Epidermal melanocyte (primary cell): ENCODE measurements around the gene FGF19.
"Not testable (repeated sequence)": the region's sequence is repeated elsewhere in the genome, so short reads cannot be mapped to it uniquely, and the experiment has no call there.

Experiments
- DNase-seq: peaks from one replicate; pipeline ENCODE4 v3.0.0; 2011; ENCODE audit warnings: low spot score; ENCODE audit not compliant: insufficient read length

The FGF19 gene

DNA sequence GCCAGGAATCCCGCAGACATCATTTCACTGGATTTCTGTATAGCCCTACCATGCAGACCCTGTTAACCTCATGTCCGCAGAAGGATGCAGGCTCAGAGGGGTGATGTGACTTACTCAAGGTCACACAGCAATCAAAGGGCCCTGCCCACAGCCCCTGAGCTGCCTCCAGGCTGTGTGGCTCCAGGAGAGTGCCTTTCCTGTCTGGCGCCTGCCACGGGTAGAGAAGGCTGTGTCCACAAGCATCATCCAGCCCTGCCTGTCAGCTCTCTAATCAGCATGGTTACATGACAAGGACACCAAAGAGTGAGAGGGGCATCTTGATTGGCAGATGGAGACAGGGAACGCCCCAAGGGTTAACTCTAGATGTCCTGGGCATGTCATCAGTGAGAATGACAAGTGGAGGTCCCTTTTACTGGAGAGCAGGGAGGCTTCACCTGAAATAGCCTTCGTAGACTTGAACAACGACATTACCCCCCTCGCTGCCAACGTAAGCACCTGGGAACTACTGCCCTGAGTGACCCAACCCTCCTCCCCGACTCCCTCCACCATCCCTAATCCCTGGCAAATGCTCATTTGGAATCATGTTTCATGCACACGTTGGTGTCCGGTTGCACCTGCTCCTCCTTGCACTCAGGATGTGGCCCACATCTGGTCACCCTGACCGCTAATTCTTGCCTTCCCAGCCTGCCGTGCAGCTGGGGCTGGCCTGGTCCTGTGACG lies 6.9 kb downstream of the FGF19 start:
- no peak for DNase-seq

DNA sequence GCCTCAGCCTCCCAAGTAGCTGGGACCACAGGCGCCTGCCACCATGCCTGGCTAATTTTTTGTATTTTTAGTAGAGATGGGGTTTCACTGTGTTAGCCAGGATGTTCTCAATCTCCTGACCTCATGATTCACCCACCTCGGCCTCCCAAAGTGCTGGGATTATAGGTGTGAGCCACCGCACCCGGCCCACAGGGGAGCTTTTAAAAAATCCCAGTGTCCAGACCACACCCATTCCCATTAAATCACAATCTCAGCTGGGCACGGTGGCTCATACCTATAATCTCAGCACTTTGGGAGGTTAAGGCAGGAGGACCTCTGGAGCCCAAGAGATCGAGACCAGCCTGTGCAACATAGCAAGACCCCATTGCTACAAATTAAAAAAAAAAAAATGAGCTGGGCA lies 7.8 kb downstream of the FGF19 start:
- DNase-seq: not testable (repeated sequence)

DNA sequence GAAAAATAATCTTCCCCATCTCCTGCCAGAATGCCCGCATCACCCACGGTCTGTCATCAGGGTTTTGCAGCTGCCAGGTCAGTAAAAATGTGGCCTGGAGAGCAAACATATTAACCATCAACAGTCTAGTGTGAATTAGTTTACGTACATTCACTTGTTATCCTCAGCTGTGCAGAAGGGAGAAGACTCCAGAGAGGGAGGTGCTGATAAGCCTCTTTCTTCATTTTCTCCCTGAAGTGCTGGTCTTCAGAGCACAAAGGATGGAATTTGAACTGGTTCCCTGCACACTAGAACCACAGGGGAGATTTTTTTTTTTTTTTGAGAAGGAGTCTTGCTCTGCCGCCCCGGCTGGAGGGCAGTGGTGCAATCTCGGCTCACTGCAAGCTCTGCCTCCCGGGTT lies 8.2 kb downstream of the FGF19 start:
- DNase-seq: no peak

DNA sequence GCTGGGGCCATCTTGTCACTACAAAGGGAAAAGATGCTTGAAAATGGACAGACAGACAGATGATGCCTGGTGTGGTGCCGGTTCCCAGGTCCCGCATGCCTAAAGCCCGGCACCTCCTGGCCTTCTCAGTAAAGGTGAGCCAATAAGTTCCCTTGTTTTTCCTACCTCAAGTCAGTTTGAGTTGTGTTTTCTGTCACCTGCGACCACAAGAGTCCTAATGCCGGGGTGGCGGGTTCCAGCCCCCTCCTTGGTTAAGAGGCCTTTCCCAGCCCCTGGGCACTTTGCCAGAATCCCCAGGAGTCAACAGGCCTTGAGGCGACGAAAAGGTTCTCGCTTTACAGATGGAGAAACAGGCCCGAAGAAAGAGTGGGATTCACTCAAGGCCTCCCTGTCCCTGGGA lies 9.0 kb downstream of the FGF19 start:
- no peak for DNase-seq

DNA sequence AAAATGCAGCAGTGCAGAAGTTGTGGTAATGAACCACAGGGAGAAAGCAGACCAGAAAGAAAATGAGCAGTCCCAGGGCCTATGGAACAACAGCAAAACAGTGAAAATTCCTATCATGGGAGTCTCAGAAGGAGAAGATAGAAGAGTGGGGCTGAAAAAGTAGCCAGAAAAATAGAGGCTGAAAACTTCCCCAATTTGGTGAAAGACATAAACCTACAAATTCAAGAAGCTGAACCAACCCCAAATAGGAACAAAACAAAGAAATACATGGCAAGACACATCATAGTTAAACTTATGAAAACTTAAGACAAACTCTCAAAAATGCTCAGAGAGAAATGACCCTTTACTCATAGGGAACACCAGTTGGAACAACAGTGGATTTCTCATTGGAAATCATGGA lies 11.4 kb downstream of the FGF19 start:
- DNase-seq: no peak

DNA sequence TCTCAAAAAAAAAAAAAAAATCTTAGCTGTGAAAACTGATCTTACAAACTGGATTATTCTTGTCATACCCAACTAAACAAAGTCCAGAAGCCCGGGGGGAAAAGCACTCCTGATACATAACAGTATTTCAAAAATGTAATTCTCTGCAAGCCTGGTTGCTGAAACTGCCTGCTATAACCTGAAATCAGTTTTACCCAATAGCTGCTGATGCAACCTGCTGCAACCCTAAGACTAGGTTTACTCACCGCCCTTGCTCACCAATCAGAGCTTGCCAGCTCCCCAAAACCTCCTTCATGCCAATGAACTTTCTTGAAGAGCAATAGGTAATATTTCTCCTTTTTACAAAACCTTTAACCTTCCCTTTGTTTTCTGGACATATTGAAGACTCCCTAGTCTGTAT lies 12.4 kb downstream of the FGF19 start:
- no peak for DNase-seq

DNA sequence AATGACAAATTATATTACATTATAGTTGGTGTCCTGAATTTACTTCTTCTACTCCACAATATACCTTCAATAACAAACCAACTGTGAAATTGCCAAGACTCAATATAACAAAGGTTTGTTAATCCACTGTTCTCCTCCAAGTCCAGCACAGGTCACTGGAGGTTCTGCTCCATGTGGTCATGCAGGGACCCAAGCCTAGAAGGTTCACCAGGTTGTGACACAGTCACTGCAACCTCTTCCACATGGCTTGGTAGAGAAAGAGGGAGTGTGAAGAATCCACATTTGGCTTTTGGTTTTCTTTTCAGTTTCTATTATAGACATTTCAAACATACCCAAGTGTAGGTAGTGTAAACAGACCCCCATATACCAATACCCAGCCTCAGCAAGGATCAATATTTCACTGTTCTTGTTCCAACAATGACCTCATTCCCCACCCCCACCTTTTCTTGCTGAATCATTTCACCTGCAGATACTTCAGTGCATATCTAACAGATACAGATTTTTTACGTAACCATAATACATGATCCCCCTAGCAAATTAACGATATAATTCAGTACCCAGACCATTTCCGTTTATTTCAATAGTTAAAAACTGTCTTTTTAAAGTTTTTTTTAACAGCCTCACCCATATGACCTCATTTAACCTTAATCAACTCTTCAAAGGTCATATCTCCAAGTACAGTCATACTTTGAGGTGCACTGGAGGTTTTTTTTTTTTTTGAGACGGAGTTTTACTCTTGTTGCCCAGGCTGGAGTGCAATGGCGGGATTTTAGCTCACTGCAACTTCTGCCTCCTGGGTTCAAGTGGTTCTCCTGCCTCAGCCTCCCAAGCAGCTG lies 14.1 kb downstream of the FGF19 start:
- no peak for DNase-seq

DNA sequence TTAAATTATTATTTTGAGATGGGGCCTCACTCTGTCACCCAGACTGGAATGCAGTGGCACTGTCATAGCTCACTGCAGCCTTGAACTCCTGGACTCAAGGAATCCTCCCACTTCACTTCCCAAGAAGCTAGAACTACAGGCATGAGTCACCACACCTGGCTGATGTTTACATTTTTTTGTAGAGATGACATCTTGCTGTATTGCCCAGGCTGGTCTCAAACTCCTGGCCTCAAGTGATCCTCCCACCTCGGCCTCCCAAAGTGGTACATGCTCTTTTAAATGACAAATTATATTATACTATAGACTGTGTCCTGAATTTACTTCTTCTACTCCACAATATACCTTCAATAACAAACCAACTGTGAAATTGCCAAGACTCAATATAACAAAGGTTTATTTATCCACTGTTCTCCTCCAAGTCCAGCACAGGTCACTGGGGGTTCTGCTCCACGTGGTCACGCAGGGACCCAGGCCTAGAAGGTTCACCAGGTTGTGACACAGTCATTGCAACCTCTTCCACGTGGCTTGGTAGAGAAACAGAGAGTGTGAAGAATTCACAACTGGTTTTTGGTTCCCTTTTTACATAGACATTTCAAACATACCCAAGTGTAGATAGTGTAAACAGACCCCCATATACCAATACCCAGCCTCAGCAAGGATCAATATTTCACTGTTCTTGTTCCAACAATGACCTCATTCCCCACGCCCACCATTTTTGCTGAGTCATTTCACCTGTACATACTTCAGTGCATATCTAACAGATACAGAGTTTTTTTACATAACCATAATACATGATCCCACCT lies 15.7 kb downstream of the FGF19 start:
- not testable (repeated sequence) for DNase-seq

DNA sequence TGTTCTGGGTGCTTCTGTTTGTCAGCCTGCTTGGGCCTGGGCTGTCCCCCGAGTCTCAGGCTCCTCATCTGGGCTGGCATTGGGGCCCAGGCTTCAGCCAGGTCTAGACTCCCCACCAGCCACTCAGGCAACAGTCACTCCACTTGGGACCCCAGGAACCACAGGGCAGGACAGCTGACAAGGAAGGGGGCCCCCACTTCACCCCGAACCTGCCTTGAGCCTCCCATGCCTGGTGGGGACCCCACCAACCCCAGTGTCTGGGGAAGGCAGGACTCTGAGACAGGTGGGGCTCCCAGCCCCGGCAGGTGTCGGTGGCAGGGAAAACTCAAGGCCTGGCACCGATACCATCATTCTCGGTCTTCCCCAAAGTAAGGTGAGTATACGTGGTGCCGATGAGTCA lies 17.0 kb downstream of the FGF19 start:
- DNase-seq: no peak

DNA sequence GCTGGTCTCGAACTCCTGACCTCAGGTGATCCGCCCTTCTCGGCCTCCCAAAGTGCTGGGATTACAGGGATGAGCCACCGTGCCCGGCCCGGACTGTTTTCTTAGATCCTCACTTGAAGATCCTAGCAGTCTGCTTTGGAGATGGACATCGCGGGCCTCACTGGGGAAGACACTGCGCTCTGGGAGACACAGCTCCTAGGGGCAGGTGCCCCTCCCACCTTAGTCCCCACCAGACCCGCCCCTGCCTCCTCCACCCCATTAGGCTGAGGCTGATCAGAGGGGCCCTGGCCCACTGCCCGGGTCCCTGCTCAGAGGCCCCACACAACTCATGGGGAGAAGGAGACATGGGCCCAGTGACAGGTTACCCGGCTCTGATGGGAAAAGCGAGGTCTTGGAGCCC lies 17.4 kb downstream of the FGF19 start:
- DNase-seq: no peak

DNA sequence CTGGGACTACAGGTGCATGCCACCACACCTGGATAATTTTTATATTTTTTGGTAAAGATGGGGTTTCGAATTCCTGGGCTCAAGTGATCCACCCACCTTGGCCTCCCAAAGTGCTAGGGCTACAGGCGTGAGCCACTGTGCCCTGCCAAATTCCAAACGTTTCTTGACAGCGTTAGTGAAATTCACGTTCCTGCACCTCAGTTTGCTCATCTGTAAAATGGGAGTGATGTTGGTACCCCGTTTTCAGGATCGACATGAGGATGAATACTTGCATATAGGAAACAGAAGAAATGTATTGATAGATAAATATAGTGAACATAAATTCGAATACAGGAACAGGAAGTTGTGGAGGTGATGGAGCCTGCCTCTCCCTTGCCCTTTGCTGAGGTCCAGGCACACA lies 18.5 kb downstream of the FGF19 start:
- no peak for DNase-seq

DNA sequence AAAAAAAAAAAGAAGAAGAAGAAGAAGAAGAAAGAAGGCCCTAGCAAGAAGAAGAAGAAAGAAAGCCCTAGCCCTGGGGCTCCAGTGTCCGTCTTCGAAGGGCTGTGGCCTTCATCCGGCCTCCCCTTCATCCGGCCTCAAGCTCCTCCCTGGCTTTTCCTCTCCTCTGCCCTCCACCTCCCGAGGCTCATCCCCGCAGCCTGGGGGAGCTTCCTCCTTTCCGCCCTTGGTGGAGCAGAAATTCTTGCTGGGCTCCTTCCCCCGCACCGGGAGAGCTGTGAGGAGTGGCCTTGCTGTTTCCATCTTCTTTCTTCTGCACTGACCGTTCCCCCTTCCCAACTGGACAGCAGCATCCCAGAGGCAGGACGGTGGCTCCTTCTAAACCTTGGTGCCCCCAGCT lies 19.2 kb downstream of the FGF19 start:
- no peak for DNase-seq

DNA sequence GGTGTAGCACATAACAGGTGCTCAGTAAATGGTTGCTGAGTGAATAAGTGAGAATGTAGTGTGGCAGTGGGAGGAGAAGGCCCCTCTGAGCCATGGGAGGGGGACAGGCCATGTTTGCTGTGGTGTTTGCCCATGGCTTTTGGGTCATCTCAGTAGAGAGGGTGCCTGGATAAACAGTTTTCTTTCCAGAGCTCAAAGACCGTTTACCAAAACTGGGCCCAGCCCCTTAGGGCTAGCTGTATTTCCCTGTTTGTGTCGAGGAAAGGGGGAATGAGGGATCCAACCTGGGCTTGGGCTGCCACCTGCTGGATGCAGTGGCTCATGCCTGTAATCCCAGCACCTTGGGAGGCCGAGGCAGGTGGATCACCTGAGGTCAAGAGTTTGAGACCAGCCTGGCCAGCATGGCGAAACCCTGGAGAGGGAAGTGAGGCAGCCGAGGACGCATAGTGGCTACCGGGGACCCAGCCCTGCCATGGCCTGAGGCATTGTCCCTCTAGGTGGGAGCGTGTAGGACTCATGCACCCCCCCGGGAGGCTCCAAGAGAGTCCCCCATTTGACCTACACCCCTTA lies 20.0 kb downstream of the FGF19 start:
- DNase-seq: no peak

DNA sequence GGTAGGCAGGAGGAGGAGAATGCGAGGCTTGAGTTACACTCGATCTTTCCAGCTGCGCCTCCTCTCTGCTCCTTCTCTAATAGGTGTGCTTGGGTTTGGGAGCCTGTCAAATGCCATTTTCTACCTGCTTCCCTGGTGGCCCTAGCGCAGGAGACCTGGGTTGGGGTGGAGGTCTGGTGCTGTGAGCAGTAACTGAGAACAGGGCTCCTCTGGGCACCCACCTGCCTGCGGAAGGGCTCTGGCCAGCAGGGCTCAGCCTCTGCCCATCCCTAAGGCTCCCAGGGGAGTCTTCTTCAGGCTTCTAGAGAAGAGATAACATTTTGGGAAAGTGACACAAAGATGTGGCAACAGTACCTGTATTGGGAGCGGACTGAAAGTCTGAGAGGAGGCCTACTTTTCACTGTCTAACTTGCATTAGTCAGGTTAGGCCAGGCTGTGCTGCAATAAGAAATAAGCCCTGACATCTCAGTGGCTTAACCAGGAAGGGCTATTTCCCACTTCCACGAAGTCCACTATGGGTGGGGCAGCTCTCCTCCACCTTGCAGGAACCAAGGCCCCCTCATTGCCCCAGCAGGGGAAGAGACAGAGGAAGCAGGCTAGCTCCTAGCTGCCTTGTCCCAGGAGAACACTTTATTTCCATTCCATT lies 21.0 kb downstream of the FGF19 start:
- no peak for DNase-seq

DNA sequence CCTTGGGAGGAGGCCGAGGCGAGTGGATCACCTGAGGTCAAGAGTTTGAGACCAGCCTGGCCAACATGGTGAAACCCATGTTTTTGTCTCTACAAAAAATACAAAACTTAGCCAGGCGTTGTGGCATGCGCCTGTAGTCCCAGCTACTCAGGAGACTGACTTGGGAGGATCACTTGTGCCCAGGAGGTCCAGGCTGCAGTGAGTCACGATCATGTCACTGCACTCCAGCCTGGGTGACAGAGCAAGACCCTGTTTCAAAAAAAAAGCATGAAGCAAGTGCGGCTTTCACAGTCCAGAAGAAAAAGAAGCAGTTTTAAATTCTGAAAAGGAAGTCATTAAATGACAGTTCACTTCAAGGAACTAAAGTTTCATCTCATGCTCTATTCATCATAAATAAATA lies 21.6 kb downstream of the FGF19 start:
- DNase-seq: no peak

DNA sequence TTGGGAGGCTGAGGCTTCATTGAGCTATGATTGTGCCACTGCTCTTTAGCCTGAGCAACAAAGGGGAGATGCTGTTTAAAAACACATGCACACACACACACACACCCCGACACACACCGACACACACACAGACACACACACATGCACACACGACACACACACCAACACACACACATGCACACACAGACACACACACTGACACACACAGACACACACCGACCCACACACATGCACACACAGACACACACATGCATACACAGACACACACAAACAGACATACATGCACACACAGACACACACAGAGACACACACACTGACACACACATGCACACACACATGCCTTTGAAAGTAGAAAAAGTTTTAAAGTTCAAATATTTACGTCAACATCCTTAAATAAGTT lies 23.1 kb downstream of the FGF19 start:
- no peak for DNase-seq

DNA sequence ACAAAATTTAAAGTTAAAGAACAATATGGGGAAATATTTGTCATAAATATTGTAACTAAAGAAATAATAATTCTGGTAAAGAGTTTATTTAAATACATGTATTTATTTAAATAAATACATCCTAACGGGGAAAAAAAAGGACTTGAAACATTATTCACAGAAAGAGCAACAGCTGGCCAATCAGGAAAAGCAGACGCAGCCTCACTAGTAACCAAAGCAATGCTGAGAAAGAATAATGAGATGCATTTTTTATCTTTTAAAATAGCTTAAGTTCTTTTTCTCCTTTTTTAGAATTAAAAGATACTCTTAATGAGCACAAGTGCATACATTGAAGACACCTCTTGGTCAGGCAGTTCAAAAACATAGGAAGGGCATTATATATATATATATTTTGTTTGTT lies 26.1 kb downstream of the FGF19 start:
- DNase-seq: no peak

DNA sequence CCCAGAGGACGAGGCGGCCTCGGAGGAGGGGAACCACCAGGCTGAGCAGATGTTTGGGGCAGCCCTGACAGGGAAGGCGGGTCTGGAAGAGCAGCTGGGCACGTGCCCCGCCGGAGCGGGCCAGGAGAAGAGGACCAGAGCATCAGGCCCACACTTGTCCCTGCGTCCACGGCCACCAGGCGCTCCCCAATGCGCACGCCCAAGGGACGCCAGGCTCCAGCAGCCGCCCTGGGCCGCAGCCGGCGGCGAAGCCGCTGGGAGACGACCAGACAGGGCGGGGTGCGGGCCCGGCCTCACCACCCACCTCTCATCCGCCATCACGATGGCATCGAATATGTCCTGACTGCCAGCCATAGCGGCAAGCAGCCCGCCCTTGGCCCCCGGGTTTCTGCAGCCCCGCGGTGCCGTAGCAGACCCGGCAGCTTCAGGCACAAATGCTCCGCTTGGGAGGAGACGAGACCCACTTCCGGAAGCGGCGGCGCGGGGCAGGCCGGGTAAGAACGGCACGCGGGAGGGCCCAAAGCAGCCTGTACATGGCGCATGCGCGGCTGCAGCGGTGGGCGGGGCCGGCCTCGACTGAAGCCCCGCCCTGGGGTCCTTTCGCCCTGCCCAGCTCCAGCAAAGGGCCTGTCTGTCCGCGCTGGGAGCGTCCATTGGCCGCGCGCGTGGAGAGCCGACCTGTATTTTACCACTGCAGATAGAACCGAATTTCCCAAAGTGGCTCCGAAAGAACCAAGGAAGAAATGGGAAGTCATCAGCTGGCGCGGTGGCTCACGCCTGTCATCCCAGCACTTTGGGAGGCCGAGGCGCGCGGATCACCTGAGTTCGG lies 28.7 kb downstream of the FGF19 start, which contains the start of gene LTO1:
Gene LTO1 (minus strand): TSS at position 468 of the 829 bp plus-strand sequence. CDS start 114 bp downstream, at position 354.
- peak; percentile 93 for DNase-seq

DNA sequence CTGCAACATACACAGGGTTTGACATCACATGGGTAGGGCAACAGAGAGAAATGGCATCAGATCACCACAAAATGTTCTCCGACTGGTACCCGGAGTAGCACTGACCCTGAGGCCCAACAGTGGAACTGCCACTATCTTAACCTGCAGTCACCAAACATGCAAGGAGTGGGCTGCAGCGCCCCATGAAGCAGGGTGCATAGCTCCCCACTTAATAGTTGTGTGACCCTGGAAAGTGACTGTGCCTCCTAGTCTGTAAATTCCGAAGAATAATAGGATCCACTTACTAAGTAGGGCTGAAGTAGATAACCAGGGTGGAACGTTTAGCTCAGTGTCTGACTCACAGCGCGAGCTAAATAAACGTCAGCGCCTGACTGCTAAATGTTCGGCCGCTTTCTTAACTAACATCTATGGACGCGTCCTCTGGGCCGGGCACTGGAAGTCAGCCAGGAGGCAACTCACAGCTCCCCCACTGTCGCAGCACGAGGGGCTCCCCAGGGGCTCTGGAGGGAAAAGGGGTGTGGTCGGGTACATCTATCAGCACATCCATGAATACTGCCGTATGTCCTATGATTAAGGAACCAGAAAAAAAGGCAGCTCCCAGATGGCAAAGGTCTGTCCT lies 29.4 kb downstream of the FGF19 start:
- DNase-seq: peak; percentile 17
